HG03175 (cell line): ENCODE measurements around the gene FMO3.

Experiments
- ATAC-seq: cut with Tn5 transposase; IDR thresholded peaks from one replicate; pipeline ENCODE4 v1.9.1; 2021; ENCODE audit warnings: mild to moderate bottlenecking, moderate library complexity; ENCODE audit not compliant: unreplicated experiment

Gene FMO3

DNA sequence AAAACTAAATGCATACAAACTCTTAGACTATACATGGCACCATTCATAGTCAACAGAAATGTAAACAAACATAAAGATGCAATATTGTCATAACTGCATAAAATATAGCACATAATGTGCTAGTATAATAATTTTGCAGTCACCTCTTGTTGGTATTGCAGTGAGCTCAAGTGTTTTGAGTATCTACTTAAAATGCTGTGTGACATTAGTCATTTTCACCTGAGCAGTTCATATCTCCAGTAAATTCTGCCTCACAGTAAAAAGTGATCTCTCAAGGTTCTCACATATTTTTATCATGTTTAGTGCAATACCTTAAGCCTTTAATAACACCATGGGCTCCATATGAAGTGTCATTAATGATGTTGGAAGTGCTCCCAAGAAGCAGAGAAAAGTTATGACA, 64.8 kb downstream of the FMO3 start:
- ATAC-seq: no peak

DNA sequence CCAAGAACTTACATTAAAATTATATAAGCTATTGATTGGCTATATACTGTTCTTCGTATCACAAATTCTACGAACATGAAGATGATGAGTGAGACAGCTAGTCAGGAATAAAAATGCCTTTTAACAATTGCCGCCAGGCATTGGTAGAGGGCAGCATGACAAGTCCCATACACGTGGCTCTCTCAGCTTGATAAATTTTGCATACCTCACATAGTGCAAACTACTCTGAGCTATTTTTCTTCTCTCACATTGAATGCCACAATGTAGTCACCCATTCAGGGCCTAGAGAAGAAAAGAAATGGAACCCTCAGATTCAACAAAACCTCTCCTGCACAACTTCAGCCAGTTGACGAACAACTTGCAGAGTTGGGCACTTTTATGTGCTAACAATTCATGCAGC, 67.4 kb downstream of the FMO3 start:
- ATAC-seq: no peak

DNA sequence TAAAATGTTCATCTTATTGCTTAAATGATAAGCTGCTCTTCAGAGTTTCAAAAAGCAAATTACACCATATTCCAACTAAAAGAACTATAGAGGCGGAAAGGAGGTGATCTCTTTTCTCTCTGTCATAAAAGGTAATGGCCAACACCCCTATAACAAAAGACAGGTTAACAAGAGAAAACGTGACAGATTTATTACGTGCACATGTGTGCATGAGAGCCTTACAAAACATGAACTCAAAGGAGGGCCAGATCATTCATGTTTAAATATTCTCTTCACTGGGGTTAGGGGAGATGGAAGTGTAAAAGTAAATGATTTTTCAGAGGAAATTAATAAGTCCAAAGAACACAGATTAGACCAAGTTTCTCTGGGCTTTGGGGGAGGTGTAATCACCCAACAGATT, 67.8 kb downstream of the FMO3 start:
- no peak for ATAC-seq

DNA sequence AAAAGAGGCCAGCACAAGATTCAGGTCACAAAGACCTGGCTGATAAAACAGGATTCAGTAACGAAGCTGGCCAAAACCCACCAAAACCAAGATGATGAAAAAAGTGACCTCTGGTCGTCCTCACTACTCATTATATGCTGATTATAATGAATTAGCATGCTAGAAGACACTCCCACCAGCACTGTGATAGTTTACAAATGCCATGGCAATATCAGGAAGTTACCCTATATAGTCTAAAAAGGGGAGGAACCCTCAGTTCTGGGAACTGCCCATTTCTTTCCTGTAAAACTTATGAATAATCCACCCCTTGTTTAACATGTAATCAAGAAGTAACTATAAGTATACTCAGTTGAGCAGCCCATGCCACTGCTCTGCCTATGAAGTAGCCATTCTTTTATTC, 68.4 kb downstream of the FMO3 start:
- no peak for ATAC-seq

DNA sequence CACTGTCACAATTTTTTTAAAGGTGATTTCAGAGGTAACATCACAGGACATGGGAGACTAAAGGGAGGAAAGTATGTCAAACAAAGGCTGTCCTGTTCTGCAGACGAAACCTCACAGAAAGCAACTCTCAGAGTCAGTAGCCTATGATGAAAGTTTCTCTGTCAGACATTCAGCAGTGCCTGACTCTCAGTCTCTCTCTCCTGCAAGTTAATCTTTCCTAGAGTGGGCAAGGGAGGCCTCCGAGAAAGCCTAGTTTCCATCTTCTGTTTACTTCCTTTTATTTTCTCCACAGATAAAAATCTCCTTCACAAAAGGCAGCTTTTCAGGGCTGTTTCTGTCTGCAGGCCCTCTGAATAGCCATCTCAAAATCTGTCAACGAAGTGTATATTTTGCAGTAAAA, 69.5 kb downstream of the FMO3 start:
- ATAC-seq: peak; percentile 68

DNA sequence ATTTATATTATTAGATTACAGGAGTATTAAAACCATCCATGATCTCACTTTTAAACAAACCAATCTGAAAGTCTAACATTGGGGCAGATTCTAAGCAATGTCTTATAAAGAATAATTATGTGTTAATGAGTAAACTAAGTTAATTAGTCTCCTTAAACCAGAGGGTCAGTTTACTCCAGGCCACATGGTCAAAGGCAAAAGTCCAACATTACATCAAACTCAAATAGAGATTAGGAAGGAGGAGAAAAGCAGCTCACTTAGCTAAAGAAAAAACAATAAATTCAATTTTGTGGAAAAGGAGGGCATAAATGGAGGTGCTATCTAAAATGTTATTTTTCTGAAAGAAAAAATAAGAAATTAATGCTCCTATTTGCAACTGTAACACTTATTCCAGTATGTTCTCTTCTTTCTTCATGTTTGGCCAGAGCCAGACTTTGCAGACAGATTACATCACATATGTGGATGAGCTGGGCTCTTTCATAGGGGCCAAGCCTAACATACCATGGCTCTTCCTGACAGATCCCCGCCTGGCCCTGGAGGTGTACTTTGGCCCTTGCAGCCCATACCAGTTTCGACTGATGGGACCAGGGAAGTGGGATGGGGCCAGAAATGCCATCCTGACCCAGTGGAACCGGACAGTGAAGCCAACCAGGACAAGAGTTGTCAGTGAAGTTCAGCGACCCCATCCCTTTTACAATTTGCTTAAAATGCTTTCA, 70.1 kb downstream of the FMO3 start:
- no peak for ATAC-seq

DNA sequence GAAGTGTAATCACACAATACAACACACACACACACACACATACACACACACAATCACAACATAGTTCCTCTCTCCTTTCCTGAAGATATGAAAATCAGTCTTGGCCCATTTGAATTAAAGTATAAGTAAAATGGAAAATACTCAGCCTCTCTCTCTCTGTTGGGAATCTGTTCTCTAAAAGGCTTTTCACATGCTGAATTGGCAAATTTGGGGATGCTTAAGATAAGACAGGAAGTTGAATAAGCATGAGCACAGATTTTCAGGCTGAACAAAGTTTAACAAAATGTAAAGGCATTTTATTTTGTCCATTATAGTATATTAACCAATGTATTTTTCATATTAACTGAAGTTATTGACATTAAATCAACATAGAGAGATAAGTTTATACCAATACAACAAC, 70.7 kb downstream of the FMO3 start:
- no peak for ATAC-seq

DNA sequence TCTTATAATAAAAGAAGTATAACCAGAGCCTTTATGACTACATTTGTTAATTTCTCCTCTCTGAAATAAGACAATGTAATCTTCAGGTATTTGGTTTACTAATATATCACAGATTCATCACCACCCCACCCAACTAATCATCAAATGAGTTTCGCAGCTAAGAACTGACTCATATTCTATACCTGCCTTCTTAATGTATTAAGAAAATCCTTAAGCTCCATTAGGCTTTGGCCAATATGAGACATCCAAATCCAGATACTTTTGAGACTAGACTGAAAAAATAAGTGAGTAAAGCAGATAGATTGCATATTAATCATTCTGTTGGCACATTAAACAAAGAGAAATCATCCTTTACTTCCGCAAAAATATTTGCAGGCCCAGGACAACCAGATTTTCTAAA, 75.7 kb downstream of the FMO3 start:
- no peak for ATAC-seq
